Right lobe of liver (tissue), 6 donors: ENCODE measurements around the gene GALNT17. TPM values are rescaled to one million over a fixed set of nuclear protein-coding genes. Genes with fewer than 3 reads are reported as not detected.

Source experiments
- ATAC-seq, 4 donors: fragments of 200-7000 bp; cut with Tn5 transposase; one replicate each; pipeline ENCODE4 v1.9.1; 2020; ENCODE audit warnings: mild to moderate bottlenecking in 4 of 4, moderate library complexity in 4 of 4
- DNase-seq, 3 donors: peaks; one replicate each; pipeline ENCODE4 v3.0.0-alpha.2; 2020
- H3K27ac ChIP-seq, 3 donors: fragments of 200-600 bp; one replicate each; pipeline ENCODE4 v1.8.0; 2022
- H3K27me3 ChIP-seq, 2 donors: fragments of 200-600 bp; one replicate each; pipeline ENCODE4 v1.8.0; 2022
- H3K36me3 ChIP-seq, 4 donors: fragments of 200-600 bp; sonication (generic) in 1 of 4; one replicate each; pipeline versions ENCODE4 v1.5.1 to v1.8.0; 2017 to 2022; ENCODE audit warnings: control low read depth in 1 of 4
- H3K4me1 ChIP-seq, 4 donors: fragments of 200-600 bp; sonication (generic) in 1 of 4; one replicate each; pipeline versions ENCODE4 v1.5.1 to v1.8.0; 2017 to 2022; ENCODE audit warnings: control low read depth in 1 of 4
- H3K4me3 ChIP-seq, 3 donors: fragments of 200-600 bp; one replicate each; pipeline ENCODE4 v1.8.0; 2022
- H3K9me3 ChIP-seq, 4 donors: fragments of 200-600 bp; sonication (generic) in 1 of 4; one replicate each; pipeline versions ENCODE4 v1.5.1 to v1.8.0; 2017 to 2022; ENCODE audit warnings: control low read depth in 1 of 4
- POLR2A ChIP-seq: fragments of 450-650 bp; IDR thresholded peaks from one replicate; pipeline ENCODE4 v1.6.1; 2017; ENCODE audit warnings: antibody characterized with exemption, mild to moderate bottlenecking
- WGBS: methylation state at CpG from one replicate; pipeline ENCODE4 v1.1.6; 2018; ENCODE audit warnings: low coverage, low lambda C conversion rate; ENCODE audit not compliant: insufficient coverage; ENCODE audit errors: missing lambda C conversion rate; 5-methylcytosine and 5-hydroxymethylcytosine counted together
- intact Hi-C, 2 donors: fragments of 100-400 bp; cut with DNase I; formaldehyde crosslinking; loops; one replicate each; pipeline versions ENCODE4 v1.11.2 to v1.14.1; 2022
- total RNA-seq, 6 experiments: library from RNA; depleted of rRNA in 2 of 6; stranded (reverse); fragments of >200 nt in 2 of 6; fragmentation: NEBNext Ultra II Directional in 3 of 6; extraction: Animal tissue kit (Norgen Biotek cat#: 25700) in 3 of 6; gene quantifications; one replicate each; pipeline versions ENCODE4 v1.1.0 to v1.2.4, GENCODE V29; 2016 to 2023
- TF ChIP-seq, protein P1 (sequence below), 4 donors: fragments of 200-600 bp in 3 of 4; fragments of 450-650 bp in 1 of 4; IDR thresholded peaks; one replicate each; pipeline versions ENCODE4 v1.5.1 to v1.8.0; 2016 to 2022; ENCODE audit warnings: antibody characterized with exemption in 4 of 4, mild to moderate bottlenecking in 2 of 4
- donor health status: DM: no; HTN: yes; CAD: no.
- donor health status: DM: no; HTN: no; CAD: no.
- donor health status: DM: no; HTN: no; CAD: no.
- donor health status: DM: no; HTN: yes; CAD: no.
- donor health status: DM: no; HTN: yes; CAD: no.

Gene GALNT17
- total RNA-seq, 6 experiments from 2014 or later = 0.06 to 0.31 (median 0.10) TPM

DNA sequence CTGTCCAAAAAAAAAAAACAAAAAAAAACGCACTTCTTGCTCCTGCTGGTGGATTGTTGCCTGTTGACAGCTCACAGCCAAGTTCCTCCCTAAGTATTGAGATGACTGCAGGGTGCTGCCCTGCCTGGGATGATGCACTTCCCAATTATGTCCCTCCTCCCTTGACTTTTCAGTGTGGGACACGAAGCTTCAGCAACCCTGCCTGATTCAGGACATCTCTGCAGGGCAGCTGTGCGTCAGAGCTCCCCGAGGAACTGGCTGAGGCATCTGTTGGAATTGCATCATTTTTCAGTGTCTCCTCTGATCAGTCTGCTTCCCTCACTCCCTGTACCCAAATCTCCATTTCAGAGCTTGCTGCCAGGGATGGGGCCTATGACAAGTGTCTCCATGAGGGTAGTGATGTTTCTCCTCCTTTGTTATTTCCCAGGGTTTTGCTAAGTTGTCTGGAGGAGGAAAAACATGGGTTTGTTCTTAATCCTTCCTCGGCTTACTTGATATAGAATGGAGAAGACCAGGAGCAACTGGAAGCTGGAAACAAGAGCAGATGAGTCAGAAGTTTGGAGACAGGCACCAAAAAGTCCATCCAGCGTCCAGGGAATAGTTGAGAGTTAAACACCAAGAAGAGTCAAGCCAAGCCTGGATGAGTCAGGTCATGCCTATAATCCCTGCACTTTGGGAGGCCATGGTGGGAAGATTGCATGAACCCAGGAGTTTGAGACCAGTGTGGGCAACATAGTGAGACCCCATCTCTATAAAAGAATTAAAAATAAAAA lies 355.1 kb downstream of the GALNT17 start:
- no peak overlapping the region for H3K27ac ChIP-seq
- no peak overlapping the region for H3K4me3 ChIP-seq
- H3K9me3 ChIP-seq = no peaks in the 10 kb centered on the region
- intact Hi-C loops = no loop called here
- WGBS = 50% methylated on average over 3 of the region's 6 CpGs
- H3K4me1 ChIP-seq = no peaks in the 10 kb centered on the region
- no peaks in the 10 kb centered on the region for H3K36me3 ChIP-seq
- no peaks in the 10 kb centered on the region for H3K27me3 ChIP-seq
- TF ChIP-seq POLR2A = no peak
- TF ChIP-seq, protein P1, sequence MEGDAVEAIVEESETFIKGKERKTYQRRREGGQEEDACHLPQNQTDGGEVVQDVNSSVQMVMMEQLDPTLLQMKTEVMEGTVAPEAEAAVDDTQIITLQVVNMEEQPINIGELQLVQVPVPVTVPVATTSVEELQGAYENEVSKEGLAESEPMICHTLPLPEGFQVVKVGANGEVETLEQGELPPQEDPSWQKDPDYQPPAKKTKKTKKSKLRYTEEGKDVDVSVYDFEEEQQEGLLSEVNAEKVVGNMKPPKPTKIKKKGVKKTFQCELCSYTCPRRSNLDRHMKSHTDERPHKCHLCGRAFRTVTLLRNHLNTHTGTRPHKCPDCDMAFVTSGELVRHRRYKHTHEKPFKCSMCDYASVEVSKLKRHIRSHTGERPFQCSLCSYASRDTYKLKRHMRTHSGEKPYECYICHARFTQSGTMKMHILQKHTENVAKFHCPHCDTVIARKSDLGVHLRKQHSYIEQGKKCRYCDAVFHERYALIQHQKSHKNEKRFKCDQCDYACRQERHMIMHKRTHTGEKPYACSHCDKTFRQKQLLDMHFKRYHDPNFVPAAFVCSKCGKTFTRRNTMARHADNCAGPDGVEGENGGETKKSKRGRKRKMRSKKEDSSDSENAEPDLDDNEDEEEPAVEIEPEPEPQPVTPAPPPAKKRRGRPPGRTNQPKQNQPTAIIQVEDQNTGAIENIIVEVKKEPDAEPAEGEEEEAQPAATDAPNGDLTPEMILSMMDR (IDR thresholded peaks at IDR 0.05) = no peak
- ATAC-seq = no peak
- DNase-seq = no peak

DNA sequence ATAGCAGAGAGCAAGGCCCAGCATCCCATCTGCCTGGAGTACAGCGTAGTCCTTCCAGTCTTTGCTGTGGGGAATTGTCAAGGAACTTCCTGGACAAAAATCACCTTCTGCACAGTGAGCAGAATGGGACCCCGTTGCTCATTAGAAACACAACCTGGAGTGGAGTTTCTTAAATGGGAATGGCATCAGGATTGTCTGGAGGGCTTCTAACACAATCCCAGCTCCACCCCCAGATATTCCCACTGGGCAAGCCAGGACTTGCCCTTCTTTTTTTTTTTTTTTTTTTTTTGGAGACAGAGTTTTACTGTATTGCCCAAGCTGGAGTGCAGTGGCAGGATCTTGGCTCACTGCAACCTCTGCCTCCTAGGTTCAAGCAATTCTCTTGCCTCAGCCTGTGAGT lies 356.4 kb downstream of the GALNT17 start:
- TF ChIP-seq, protein P1 (IDR thresholded peaks at IDR 0.05) = no peak
- TF ChIP-seq POLR2A = no peak
- ATAC-seq (no peak), DNase-seq (no peak)
- H3K4me1 ChIP-seq = no peaks in the 10 kb centered on the region
- no CpG with 5 or more reads among the region's 2 CpGs for WGBS
- no peaks in the 10 kb centered on the region for H3K27me3 ChIP-seq
- H3K9me3 ChIP-seq = no peaks in the 10 kb centered on the region
- H3K27ac ChIP-seq = no peak overlapping the region
- intact Hi-C loops = no loop called here
- H3K36me3 ChIP-seq = no peaks in the 10 kb centered on the region
- no peak overlapping the region for H3K4me3 ChIP-seq

DNA sequence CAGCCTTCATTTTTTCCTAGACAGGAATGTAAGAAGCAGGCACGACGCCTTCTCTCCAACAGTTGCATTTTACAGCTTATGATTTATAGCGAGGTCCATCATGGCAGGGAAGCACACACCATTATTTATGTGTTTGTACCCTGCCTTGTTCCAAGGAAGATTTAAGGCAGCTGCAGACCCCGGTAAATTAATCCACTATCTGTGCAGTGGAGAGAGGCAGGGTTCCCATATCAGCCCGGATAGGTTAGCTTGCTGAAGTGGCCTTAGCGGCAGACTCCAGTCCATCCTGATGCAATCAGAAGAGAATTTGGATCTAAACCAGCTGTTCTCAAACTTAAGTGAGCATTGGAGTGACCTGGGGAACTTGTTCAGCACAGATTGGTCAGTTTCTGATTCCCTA lies 359.4 kb downstream of the GALNT17 start:
- 80% methylated on average over 4 of the region's 6 CpGs for WGBS
- intact Hi-C loops = no loop called here
- ATAC-seq = no peak
- TF ChIP-seq, protein P1 (IDR thresholded peaks at IDR 0.05) = no peak
- no peak for TF ChIP-seq POLR2A
- no peak overlapping the region for H3K4me3 ChIP-seq
- H3K36me3 ChIP-seq = no peaks in the 10 kb centered on the region
- no peak for DNase-seq
- no peak overlapping the region for H3K27ac ChIP-seq
- no peaks in the 10 kb centered on the region for H3K27me3 ChIP-seq
- no peaks in the 10 kb centered on the region for H3K9me3 ChIP-seq
- H3K4me1 ChIP-seq = no peaks in the 10 kb centered on the region

DNA sequence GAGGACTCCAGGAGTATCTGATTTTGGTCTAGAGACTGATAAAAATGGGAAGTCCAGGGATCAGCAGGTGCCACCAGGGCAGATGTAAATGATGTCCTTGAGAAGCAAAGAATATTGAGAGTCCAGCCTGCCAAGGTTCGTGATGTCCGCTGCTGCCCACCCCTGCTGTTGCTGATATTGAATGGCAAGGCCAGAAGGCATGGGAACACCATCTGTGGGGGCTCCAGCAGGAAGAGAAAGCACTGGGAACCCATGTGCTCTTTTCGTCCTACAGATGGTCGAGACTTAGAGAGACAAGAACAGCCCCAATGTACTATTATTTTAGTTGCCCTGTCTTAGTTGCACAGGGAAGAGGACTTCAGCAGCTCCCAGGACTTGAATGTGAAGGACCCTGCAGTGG lies 363.9 kb downstream of the GALNT17 start:
- H3K9me3 ChIP-seq = no peaks in the 10 kb centered on the region
- no peak for ATAC-seq
- H3K27me3 ChIP-seq = no peaks in the 10 kb centered on the region
- H3K4me3 ChIP-seq = no peak overlapping the region
- TF ChIP-seq POLR2A = no peak
- TF ChIP-seq, protein P1 (IDR thresholded peaks at IDR 0.05) = no peak
- no peaks in the 10 kb centered on the region for H3K4me1 ChIP-seq
- H3K36me3 ChIP-seq = no peaks in the 10 kb centered on the region
- H3K27ac ChIP-seq = no peak overlapping the region
- no peak for DNase-seq
- intact Hi-C loops = no loop called here
- WGBS = 40% methylated on average over 2 of the region's 4 CpGs
